Suprapubic skin (tissue), 4 donors: ENCODE measurements around the gene ERC2.

Experiments
- CTCF ChIP-seq, 2 donors: fragments of 200-600 bp in 1 of 2; fragments of 450-650 bp in 1 of 2; sonication (generic) in 1 of 2; IDR thresholded peaks; one replicate each; pipeline ENCODE4 v1.5.1; 2016 to 2019; ENCODE audit warnings: antibody characterized with exemption in 2 of 2, mild to moderate bottlenecking in 1 of 2, moderate library complexity in 1 of 2
- POLR2A ChIP-seq, 2 donors: fragments of 450-650 bp; IDR thresholded peaks; one replicate each; pipeline ENCODE4 v1.6.1; 2017; ENCODE audit warnings: antibody characterized with exemption in 2 of 2, mild to moderate bottlenecking in 2 of 2, moderate library complexity in 2 of 2
- POLR2AphosphoS5 ChIP-seq, 3 donors: sonication (generic); formaldehyde crosslinking; IDR thresholded peaks; one replicate each; pipeline ENCODE4 v1.6.1; 2017; ENCODE audit warnings: antibody characterized with exemption in 3 of 3

DNA sequence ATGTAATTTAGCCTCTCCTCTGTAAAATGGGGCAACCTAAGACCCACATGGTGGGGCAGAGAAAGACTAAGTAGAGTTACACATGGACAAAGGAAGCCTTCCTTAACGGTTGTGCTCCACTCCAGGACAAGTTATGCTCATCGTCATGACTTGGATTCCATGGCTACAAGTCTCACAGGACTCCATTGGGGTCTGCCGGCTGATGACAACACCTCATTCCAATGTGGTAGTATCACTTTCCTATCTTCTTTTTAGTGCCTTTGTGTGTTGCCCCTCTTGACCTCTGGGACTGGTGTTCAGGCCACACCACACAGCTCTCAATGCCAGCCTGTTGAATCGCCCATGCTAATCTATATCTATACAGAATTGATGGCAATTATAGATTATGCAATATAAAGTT, 799.9 kb downstream of the ERC2 start:
- TF ChIP-seq CTCF (IDR thresholded peaks at IDR 0.05) (no peak), POLR2A (IDR thresholded peaks at IDR 0.05) (no peak), POLR2AphosphoS5 (IDR thresholded peaks at IDR 0.05) (no peak)
